Body of pancreas (tissue), 4 donors: ENCODE results near the gene BMPER. TPM values are rescaled to one million over a fixed set of nuclear protein-coding genes. Genes with fewer than 3 reads are reported as not detected.
A peak's percentile ranks its signal among the peaks of the same experiment; 100 is the strongest.

ENCODE experiments used
- ATAC-seq: fragments of 150-250 bp; one replicate; pipeline ENCODE4 v1.9.1; 2016
- DNase-seq, 4 donors: peaks; one replicate each; pipeline ENCODE4 v3.0.0-alpha.2; 2019
- H3K27ac ChIP-seq, 4 donors: fragments of 200-600 bp; sonication (generic); 1 replicate in 3 of 4; 2 replicates in 1 of 4; pipeline versions ENCODE4 v1.5.1 to v1.6.1; 2016 to 2019; ENCODE audit warnings: mild to moderate bottlenecking in 1 of 4, mixed read lengths in 1 of 4, moderate library complexity in 1 of 4
- H3K27me3 ChIP-seq, 2 donors: fragments of 200-600 bp; sonication (generic); one replicate each; pipeline ENCODE4 v1.6.0; 2016; ENCODE audit warnings: mild to moderate bottlenecking in 1 of 2
- H3K36me3 ChIP-seq, 2 donors: fragments of 200-600 bp; sonication (generic); replicated peaks in 1 of 2; 2 replicates each; pipeline ENCODE4 v1.5.1; 2016; ENCODE audit warnings: low read depth in 2 of 2; ENCODE audit not compliant: insufficient read depth in 1 of 2
- H3K4me1 ChIP-seq: fragments of 200-600 bp; sonication (generic); one replicate; pipeline ENCODE4 v1.6.0; 2016
- H3K4me3 ChIP-seq, 2 donors: fragments of 200-600 bp; sonication (generic); 1 replicate in 1 of 2; 2 replicates in 1 of 2; pipeline ENCODE4 v1.5.1; 2016 to 2019
- H3K9me3 ChIP-seq, 3 donors: fragments of 200-600 bp; sonication (generic); 1 replicate in 2 of 3; 2 replicates in 1 of 3; pipeline ENCODE4 v1.5.1; 2016
- POLR2A ChIP-seq, 3 donors: fragments of 450-650 bp; IDR thresholded peaks; one replicate each; pipeline ENCODE4 v1.6.1; 2016; ENCODE audit warnings: antibody characterized with exemption in 3 of 3, mild to moderate bottlenecking in 2 of 3
- WGBS, 2 donors: methylation state at CpG; one replicate each; pipeline ENCODE4 v1.1.5; 2017; 5-methylcytosine and 5-hydroxymethylcytosine counted together
- intact Hi-C: fragments of 100-400 bp; cut with DNase I; formaldehyde crosslinking; loops from one replicate; pipeline ENCODE4 v1.15.1; 2023
- total RNA-seq, 2 donors: library from RNA; depleted of rRNA; stranded (reverse); fragments of >200 nt; gene quantifications; one replicate each; pipeline ENCODE4 v1.1.0, GENCODE V29; 2016
- TF ChIP-seq, protein P1 (sequence below), 7 experiments: fragments of 450-650 bp in 4 of 7; fragments of 200-600 bp in 3 of 7; sonication (generic) in 3 of 7; IDR thresholded peaks; one replicate each; pipeline ENCODE4 v1.5.1; 2016 to 2019; ENCODE audit warnings: antibody characterized with exemption in 7 of 7

The BMPER gene
- total RNA-seq, 2 donors from 2014 or later: 0.33 to 0.78 TPM

DNA sequence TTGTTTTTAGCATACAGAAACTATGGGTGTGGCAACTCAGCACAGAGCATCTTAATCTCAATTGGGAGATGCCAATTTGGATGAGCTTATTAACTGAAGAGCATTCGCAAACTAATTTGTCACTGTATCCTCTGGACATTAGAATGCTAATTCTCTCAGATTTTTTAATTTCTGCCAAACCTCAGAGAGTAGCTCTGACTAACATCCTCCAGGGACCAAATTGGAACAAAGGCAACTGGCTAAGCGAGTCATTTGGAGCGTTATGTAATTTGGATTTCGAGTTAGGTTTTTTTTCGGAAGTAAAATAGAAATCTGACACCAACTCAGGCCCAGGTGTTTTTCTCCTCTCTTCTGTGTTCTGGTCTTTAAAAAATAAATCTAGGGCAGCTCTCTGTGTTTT, 201.9 kb downstream of the BMPER start:
- Histone ChIP-seq H3K9me3 (no peaks in the 10 kb centered on the region), H3K36me3 (no peaks in the 10 kb centered on the region), H3K27me3 (no peaks in the 10 kb centered on the region), H3K27ac (no peak overlapping the region), H3K4me3 (no peak overlapping the region), H3K4me1 (no peaks in the 10 kb centered on the region)
- ATAC-seq: no peak
- WGBS, 2 donors: 74 to 75% methylated on average over 5 of the region's 5 CpGs
- TF ChIP-seq, protein P1, sequence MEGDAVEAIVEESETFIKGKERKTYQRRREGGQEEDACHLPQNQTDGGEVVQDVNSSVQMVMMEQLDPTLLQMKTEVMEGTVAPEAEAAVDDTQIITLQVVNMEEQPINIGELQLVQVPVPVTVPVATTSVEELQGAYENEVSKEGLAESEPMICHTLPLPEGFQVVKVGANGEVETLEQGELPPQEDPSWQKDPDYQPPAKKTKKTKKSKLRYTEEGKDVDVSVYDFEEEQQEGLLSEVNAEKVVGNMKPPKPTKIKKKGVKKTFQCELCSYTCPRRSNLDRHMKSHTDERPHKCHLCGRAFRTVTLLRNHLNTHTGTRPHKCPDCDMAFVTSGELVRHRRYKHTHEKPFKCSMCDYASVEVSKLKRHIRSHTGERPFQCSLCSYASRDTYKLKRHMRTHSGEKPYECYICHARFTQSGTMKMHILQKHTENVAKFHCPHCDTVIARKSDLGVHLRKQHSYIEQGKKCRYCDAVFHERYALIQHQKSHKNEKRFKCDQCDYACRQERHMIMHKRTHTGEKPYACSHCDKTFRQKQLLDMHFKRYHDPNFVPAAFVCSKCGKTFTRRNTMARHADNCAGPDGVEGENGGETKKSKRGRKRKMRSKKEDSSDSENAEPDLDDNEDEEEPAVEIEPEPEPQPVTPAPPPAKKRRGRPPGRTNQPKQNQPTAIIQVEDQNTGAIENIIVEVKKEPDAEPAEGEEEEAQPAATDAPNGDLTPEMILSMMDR (IDR thresholded peaks at IDR 0.05): no peak
- TF ChIP-seq POLR2A (IDR thresholded peaks at IDR 0.05): no peak
- no peak for DNase-seq
- intact Hi-C loops: no loop called here

DNA sequence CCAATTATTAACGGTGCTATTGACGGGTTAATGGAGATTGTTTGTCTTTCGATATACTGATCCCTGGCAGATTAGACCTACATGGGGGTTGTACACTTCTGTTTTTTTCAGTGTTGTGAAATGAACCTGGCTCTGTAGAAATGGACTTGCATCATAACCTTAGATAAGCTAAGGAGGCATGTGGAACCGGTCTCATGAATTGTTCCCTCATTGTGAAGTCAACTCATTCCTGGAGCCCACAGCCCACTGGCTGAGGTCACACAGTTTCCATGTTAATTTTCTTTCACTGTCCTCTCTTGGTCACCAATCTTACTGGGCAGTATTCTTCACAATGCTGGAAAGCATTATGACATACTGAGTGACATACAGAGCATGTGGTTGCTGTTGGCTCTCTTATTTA, 202.8 kb downstream of the BMPER start:
- DNase-seq: peak in 2 of 4 donors; percentile 25 to 35
- no peaks in the 10 kb centered on the region for H3K9me3 ChIP-seq
- intact Hi-C loops: no loop called here
- H3K36me3 ChIP-seq: no peaks in the 10 kb centered on the region
- no peaks in the 10 kb centered on the region for H3K4me1 ChIP-seq
- H3K27me3 ChIP-seq: no peaks in the 10 kb centered on the region
- H3K27ac ChIP-seq: no peak overlapping the region
- no peak for TF ChIP-seq POLR2A (IDR thresholded peaks at IDR 0.05)
- TF ChIP-seq, protein P1 (IDR thresholded peaks at IDR 0.05): no peak
- H3K4me3 ChIP-seq: no peak overlapping the region
- 29 to 39% methylated on average over 4 of the region's 4 CpGs for WGBS, 2 donors
- peak; percentile 90 for ATAC-seq

DNA sequence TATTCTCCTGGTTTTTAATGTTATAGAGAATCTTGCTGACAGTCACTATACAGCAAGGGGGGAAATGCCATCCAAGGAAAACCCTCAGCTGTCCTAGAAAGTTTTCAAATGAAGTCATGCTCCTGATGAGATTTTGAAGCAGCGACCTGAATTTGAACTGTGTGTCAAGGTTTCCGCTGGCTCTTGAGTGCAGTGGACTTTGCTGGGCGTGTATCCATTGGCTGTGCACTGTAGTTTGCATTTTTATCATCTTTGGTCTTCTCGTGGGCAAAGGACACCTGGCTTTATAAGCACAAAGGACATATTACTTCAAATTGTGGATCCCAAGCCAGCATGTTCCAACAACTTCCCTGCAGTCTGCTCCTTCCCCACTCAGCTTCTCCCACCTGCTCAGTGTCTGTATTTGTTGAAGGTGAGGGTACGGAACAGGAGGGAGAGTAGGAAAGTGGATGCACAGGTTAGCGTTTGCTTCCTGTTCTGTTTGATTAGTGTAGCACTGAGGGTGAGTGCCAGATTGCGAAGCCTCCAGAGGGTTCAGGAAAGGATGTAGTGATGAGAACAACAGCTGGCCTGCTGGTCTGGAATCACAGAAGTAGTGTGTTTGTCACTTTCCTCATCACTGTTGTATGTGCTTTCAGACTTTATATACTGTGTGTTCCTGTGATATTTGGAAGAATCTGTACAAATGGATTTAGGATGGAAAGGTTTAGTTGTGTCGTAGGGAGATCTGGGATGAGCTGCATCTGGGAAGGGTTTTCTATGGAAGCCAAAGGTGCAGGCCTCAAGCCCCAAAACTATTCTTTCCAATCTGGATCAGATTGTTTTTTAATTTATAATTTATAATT, 204.8 kb downstream of the BMPER start:
- DNase-seq: no peak
- H3K9me3 ChIP-seq: no peaks in the 10 kb centered on the region
- no peaks in the 10 kb centered on the region for H3K4me1 ChIP-seq
- no peak overlapping the region for H3K27ac ChIP-seq
- no peak for ATAC-seq
- intact Hi-C loops: no loop called here
- no peaks in the 10 kb centered on the region for H3K27me3 ChIP-seq
- no peak overlapping the region for H3K4me3 ChIP-seq
- H3K36me3 ChIP-seq: no peaks in the 10 kb centered on the region
- WGBS, 2 donors: 52 to 59% methylated on average over 8 of the region's 8 CpGs
- TF ChIP-seq, protein P1 (IDR thresholded peaks at IDR 0.05): no peak
- no peak for TF ChIP-seq POLR2A (IDR thresholded peaks at IDR 0.05)

DNA sequence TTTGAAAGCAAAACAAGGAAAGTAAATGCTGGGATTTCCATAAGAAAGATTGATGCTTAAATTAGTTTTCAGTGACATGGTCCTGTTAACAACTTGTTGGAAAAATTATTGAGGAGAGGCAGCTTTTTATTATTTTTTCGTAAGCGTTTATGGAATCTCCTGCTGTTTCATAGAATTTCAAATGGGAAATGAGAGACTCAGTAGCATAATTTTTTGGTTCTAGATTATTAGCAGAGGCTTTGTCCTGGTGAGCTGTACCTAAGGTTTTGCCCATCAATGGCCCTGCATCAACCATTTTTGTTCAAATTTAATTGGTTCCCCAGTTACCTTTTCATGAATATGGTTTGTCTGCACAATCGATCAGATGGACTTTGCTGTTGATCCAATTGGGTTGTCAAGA, 205.7 kb downstream of the BMPER start:
- WGBS, 2 donors: 86 to 89% methylated on average over 3 of the region's 3 CpGs
- ATAC-seq (no peak), DNase-seq (no peak)
- Histone ChIP-seq H3K27ac (no peak overlapping the region), H3K4me1 (no peaks in the 10 kb centered on the region), H3K36me3 (no peaks in the 10 kb centered on the region), H3K4me3 (no peak overlapping the region), H3K9me3 (peaks cover 0 to 7% (median 0%) of the 10 kb centered on the region in 3 donors), H3K27me3 (no peaks in the 10 kb centered on the region)
- intact Hi-C loops: no loop called here
- TF ChIP-seq, protein P1 (IDR thresholded peaks at IDR 0.05): no peak
- TF ChIP-seq POLR2A (IDR thresholded peaks at IDR 0.05): no peak

DNA sequence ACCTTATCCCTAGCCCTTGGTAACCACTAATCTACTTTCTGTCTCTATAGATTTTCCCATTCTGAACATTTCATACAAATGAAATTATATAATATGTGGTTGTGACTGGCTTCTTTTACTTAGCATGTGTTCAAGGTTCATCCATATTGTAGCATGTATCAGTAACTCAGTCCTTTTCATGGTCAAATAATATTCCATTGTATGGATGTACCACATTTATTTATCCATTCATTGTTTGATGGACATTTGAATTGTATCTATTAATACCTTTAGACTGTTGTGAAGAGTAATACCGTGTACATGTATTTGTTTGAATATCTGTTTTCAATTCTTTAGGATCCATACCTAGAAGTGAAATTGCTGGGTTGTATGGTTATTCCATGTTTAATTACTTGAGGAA, 210.2 kb downstream of the BMPER start:
- intact Hi-C loops: no loop called here
- DNase-seq (no peak), ATAC-seq (no peak)
- WGBS, 2 donors: 18 to 62% methylated on average over 1 of the region's 1 CpG
- H3K27ac ChIP-seq: no peak overlapping the region
- TF ChIP-seq, protein P1 (IDR thresholded peaks at IDR 0.05): no peak
- no peak for TF ChIP-seq POLR2A (IDR thresholded peaks at IDR 0.05)
- H3K9me3 ChIP-seq: peaks cover 0 to 7% (median 0%) of the 10 kb centered on the region in 3 donors
- H3K4me3 ChIP-seq: no peak overlapping the region
- no peaks in the 10 kb centered on the region for H3K4me1 ChIP-seq
- H3K36me3 ChIP-seq: no peaks in the 10 kb centered on the region
- no peaks in the 10 kb centered on the region for H3K27me3 ChIP-seq
